HCT116 (cell line): ENCODE results near the gene GSDMA. TPM values are rescaled to one million over a fixed set of nuclear protein-coding genes. Genes with fewer than 3 reads are reported as not detected.

Source experiments
- ATAC-seq: fragments of 200-7000 bp; cut with Tn5 transposase; 2 replicates; pipeline ENCODE4 v1.9.1; 2020; ENCODE audit warnings: mild to moderate bottlenecking, moderate library complexity
- BruUV-seq: library from RNA; stranded (reverse); fragments of 400-500 nt; replicated peaks from 2 replicates; lab custom pipeline; 2021; lab: Mats Ljungman, UMichigan
- CTCF ChIA-PET: fragments of 300-600 bp; sonication (Branson Sonifier 250); formaldehyde crosslinking; loops from one replicate; lab custom pipeline; 2021; ENCODE audit warnings: antibody characterized with exemption; lab: Charles Lee
- POLR2A ChIA-PET: fragments of 300-600, 350-600 bp; sonication (Branson Sonifier 250); formaldehyde crosslinking; loops from one replicate; lab custom pipeline; 2021; ENCODE audit warnings: antibody characterized with exemption; lab: Charles Lee
- RAD21 ChIA-PET, 2 experiments: fragments of 300-600 bp; sonication (Branson Sonifier 250); formaldehyde crosslinking; loops; one replicate each; lab custom pipeline; 2023; ENCODE audit warnings: low total read pairs in 2 of 2; ENCODE audit not compliant: uncharacterized antibody in 2 of 2, unreplicated experiment in 2 of 2, low non-redundant PET in 1 of 2; lab: Charles Lee
- DNase-seq: peaks from one replicate; pipeline ENCODE4 v3.0.0-alpha.2; 2010; ENCODE audit warnings: low read depth, low spot score
- H2AFZ ChIP-seq: fragments of 200-600 bp; shearing (Covaris generic), sonication (generic); 2 replicates; pipeline ENCODE4 v1.6.1; 2017; ENCODE audit warnings: low read depth, mixed run types, mixed read lengths, antibody characterized with exemption, low read length; ENCODE audit not compliant: poor library complexity, severe bottlenecking
- H3K27ac ChIP-seq: 2 replicates; pipeline ENCODE4 v1.5.1; 2012; ENCODE audit warnings: low read depth, low read length
- H3K27me3 ChIP-seq: fragments of 200-600 bp; sonication (generic); 2 replicates; pipeline ENCODE4 v1.6.1; 2016; ENCODE audit warnings: mixed run types, low read length, mixed read lengths; ENCODE audit not compliant: insufficient read depth
- H3K36me3 ChIP-seq, 2 experiments: fragments of 200-500 bp in 1 of 2; fragments of 200-600 bp in 1 of 2; sonication (Bioruptor generic) in 1 of 2; sonication (generic) in 1 of 2; 2 replicates each; pipeline versions ENCODE4 v1.5.1 to v1.6.1; 2014 to 2016; ENCODE audit warnings: low read length in 2 of 2, inconsistent platforms in 1 of 2, mixed read lengths in 1 of 2, mixed run types in 1 of 2; ENCODE audit not compliant: insufficient read depth in 2 of 2, control insufficient read depth in 1 of 2
- H3K4me1 ChIP-seq, 2 experiments: fragments of 200-600 bp in 1 of 2; sonication (generic) in 1 of 2; 2 replicates each; pipeline versions ENCODE4 v1.5.1 to v1.6.1; 2012 to 2017; ENCODE audit warnings: low read length in 2 of 2, inconsistent platforms in 1 of 2, mild to moderate bottlenecking in 1 of 2, mixed read lengths in 1 of 2, mixed run types in 1 of 2, moderate library complexity in 1 of 2; ENCODE audit not compliant: insufficient read depth in 2 of 2, control insufficient read depth in 1 of 2
- H3K4me2 ChIP-seq: fragments of 200-600 bp; sonication (generic); 2 replicates; pipeline ENCODE4 v1.6.1; 2017; ENCODE audit warnings: mixed run types, low read length, mixed read lengths
- H3K4me3 ChIP-seq, 2 experiments: fragments of 200-600 bp in 1 of 2; sonication (generic) in 1 of 2; replicated peaks in 1 of 2; 2 replicates each; pipeline ENCODE4 v1.5.1; 2011 to 2016; ENCODE audit warnings: low read length in 2 of 2, control low read depth in 1 of 2, low read depth in 1 of 2, mild to moderate bottlenecking in 1 of 2, mixed read lengths in 1 of 2, mixed run types in 1 of 2
- H3K79me2 ChIP-seq: fragments of 200-600 bp; sonication (generic); 2 replicates; pipeline ENCODE4 v1.6.1; 2017; ENCODE audit warnings: mild to moderate bottlenecking, mixed run types, low read length, moderate library complexity, mixed read lengths; ENCODE audit not compliant: insufficient read depth
- H3K9ac ChIP-seq: fragments of 200-600 bp; sonication (generic); 2 replicates; pipeline ENCODE4 v1.6.1; 2016; ENCODE audit warnings: low read length, mixed read lengths
- H3K9me2 ChIP-seq: fragments of 200-600 bp; sonication (generic), shearing (Covaris generic); 2 replicates; pipeline ENCODE4 v1.6.1; 2017; ENCODE audit warnings: mixed run types, mild to moderate bottlenecking, moderate library complexity; ENCODE audit not compliant: insufficient read depth
- H3K9me3 ChIP-seq, 2 experiments: fragments of 200-500 bp in 1 of 2; fragments of 200-600 bp in 1 of 2; sonication (Bioruptor generic) in 1 of 2; sonication (generic) in 1 of 2; 2 replicates each; pipeline ENCODE4 v1.6.1; 2014 to 2017; ENCODE audit warnings: low read length in 2 of 2, mixed read lengths in 2 of 2, inconsistent platforms in 1 of 2, low read depth in 1 of 2, mild to moderate bottlenecking in 1 of 2, mixed run types in 1 of 2, moderate library complexity in 1 of 2; ENCODE audit not compliant: control insufficient read depth in 1 of 2, insufficient read depth in 1 of 2
- H4K20me1 ChIP-seq: fragments of 200-600 bp; sonication (generic), shearing (Covaris generic); 2 replicates; pipeline ENCODE4 v1.6.1; 2017; ENCODE audit warnings: mixed run types, mild to moderate bottlenecking, moderate library complexity; ENCODE audit not compliant: insufficient read depth
- CEBPB ChIP-seq: IDR thresholded peaks from 2 replicates; pipeline ENCODE4 v1.6.1; 2012; ENCODE audit warnings: low read depth
- EGR1 ChIP-seq: IDR thresholded peaks from 2 replicates; pipeline ENCODE4 v1.6.1; 2012; ENCODE audit warnings: low read depth
- ELF1 ChIP-seq: IDR thresholded peaks from 2 replicates; pipeline ENCODE4 v1.6.1; 2012; ENCODE audit warnings: low read depth, borderline replicate concordance
- EZH2phosphoT487 ChIP-seq: fragments of 200-600 bp; IDR thresholded peaks from 2 replicates; pipeline ENCODE4 v1.6.1; 2018; ENCODE audit warnings: antibody characterized with exemption, borderline replicate concordance
- FOSL1 ChIP-seq: IDR thresholded peaks from 2 replicates; pipeline ENCODE4 v1.6.1; 2012; ENCODE audit warnings: low read depth
- JUND ChIP-seq: IDR thresholded peaks from 2 replicates; pipeline ENCODE4 v1.6.1; 2012
- POLR2A ChIP-seq: IDR thresholded peaks from 2 replicates; pipeline ENCODE4 v1.7.0; 2011; ENCODE audit warnings: borderline replicate concordance; ENCODE audit not compliant: insufficient read depth, insufficient read length; ENCODE audit errors: extremely low read depth
- SP1 ChIP-seq: IDR thresholded peaks from 2 replicates; pipeline ENCODE4 v1.6.1; 2012; ENCODE audit warnings: low read depth
- SRF ChIP-seq: IDR thresholded peaks from 2 replicates; pipeline ENCODE4 v1.6.1; 2012; ENCODE audit warnings: low read depth
- TCF7L2 ChIP-seq: IDR thresholded peaks from 2 replicates; pipeline ENCODE4 v1.7.0; 2011; ENCODE audit warnings: borderline replicate concordance, inconsistent platforms; ENCODE audit not compliant: insufficient read depth, insufficient read length; ENCODE audit errors: extremely low read depth
- YY1 ChIP-seq: IDR thresholded peaks from 2 replicates; pipeline ENCODE4 v1.6.1; 2011; ENCODE audit warnings: low read length, low read depth, moderate library complexity, mild to moderate bottlenecking; ENCODE audit not compliant: insufficient replicate concordance; ENCODE audit errors: extremely low read depth
- ZFX ChIP-seq: fragments of 450-650 bp; IDR thresholded peaks from 2 replicates; pipeline ENCODE4 v1.6.1; 2017
- intact Hi-C: fragments of 100-400 bp; cut with micrococcal nuclease; formaldehyde crosslinking; loops from 2 replicates; pipeline ENCODE4 v1.10.0; 2022
- total RNA-seq: library from RNA; stranded (reverse); gene quantifications from one replicate; pipeline ENCODE4 v1.2.1, GENCODE V29; 2021; ENCODE audit not compliant: unreplicated experiment
- TF ChIP-seq, protein P1 (sequence below): IDR thresholded peaks from 2 replicates; pipeline ENCODE4 v1.6.1; 2012
- TF ChIP-seq, protein P2 (sequence below): IDR thresholded peaks from 2 replicates; pipeline ENCODE4 v1.6.1; 2012; ENCODE audit warnings: low read depth
- TF ChIP-seq, protein P3 (sequence below): IDR thresholded peaks from 2 replicates; pipeline ENCODE4 v1.6.1; 2011; ENCODE audit warnings: mild to moderate bottlenecking, low read length, moderate library complexity; ENCODE audit not compliant: insufficient replicate concordance; ENCODE audit errors: extremely low read depth

Gene GSDMA
- total RNA-seq, 1 experiment from 2014 or later = not detected

DNA sequence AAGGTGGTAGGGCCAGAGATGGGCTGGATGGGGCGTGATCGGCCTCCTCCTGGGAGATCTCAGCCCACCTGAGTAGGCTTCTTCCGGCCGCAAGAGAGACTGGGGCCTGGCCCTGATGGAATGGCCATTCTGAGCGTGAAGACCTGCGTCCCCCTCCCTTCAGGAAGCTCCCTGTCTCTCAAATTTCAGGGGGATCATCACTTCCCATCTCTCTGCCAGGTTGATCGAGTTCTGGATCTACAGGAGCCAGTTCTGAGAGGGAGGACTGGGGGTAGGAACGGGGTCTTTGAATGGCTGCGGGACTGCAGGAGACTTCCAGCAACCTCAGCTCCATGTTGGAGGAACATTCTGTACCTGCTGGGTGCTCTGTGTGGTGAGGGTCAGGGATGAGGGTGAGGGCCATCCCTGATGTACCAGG lies 9.3 kb upstream of the GSDMA start:
- peak overlapping the region; percentile 56 for H3K27ac ChIP-seq
- peaks cover 13 to 21% of the 10 kb centered on the region in 2 experiments for H3K4me1 ChIP-seq
- no peak for DNase-seq
- peak overlapping the region; percentile 86 for H2AFZ ChIP-seq
- ChIA-PET RAD21 (interaction anchor here (0.7 kb wide), 2 partner anchors 23 to 363 kb away, joined by 3 to 4 read pairs; no protein-coding TSS in a partner anchor), POLR2A (no interaction called here)
- intact Hi-C loops = loop anchor here (1.0 to 10.0 kb wide), 2 partner anchors 27 to 219 kb away; partner anchors contain the start of genes GRB7, MIEN1 and PSMD3
- H3K9me3 ChIP-seq = no peaks in the 10 kb centered on the region
- TF ChIP-seq YY1 (no peak), ZFX (peak; percentile 24; the same call in 1 of the 2 replicates)
- TF ChIP-seq, all 23 proteins: peak for 1
- Histone ChIP-seq H3K27me3 (no peaks in the 10 kb centered on the region), H3K9me2 (no peaks in the 10 kb centered on the region), H3K79me2 (no peaks in the 10 kb centered on the region), H3K36me3 (no peaks in the 10 kb centered on the region), H3K4me3 (peak overlapping the region; percentile 37 to 53), H3K4me2 (peak overlapping the region; percentile 77), H3K9ac (peak overlapping the region; percentile 32; the same call in 1 of the 2 replicates), H4K20me1 (no peaks in the 10 kb centered on the region)
- no peak for ATAC-seq
- TSS peak; percentile 70 for BruUV-seq
- CTCF ChIA-PET = no interaction called here

DNA sequence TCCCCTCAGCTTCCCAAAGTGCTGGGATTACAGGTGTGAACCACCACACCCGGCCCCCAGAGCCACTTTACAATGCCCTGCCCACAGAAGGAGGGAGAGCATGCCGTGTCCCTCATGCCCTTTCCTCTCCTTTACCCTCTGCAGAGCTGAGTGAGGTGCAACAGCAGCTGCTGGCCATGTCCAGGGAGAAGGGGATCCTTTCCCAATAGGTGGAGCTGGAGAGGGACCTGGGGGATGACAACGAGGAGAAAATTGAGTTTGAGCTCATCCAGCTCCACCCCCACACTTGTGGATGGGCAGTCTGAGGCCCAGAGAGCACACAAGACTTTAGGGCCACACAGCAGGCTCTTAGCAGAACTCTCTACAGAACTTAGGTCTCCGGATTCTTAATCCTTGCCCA lies 7.9 kb upstream of the GSDMA start:
- H3K9ac ChIP-seq = no peak overlapping the region
- peaks cover 15 to 27% of the 10 kb centered on the region in 2 experiments for H3K4me1 ChIP-seq
- no peak overlapping the region for H3K4me3 ChIP-seq
- ChIA-PET RAD21 (interaction anchor here in 1 of 2 experiments (0.5 kb wide), 1 partner anchor 22 kb away, joined by 4 read pairs; no protein-coding TSS in a partner anchor), CTCF (interaction anchor here (0.9 to 1.0 kb wide), 2 partner anchors 15 to 25 kb away, joined by 3 to 4 read pairs; partner anchors contain the start of gene PSMD3), POLR2A (interaction anchor here (0.6 to 1.0 kb wide), 2 partner anchors 146 to 352 kb away, joined by 3 read pairs; partner anchors contain the start of gene NR1D1)
- DNase-seq (no peak), ATAC-seq (no peak)
- no peaks in the 10 kb centered on the region for H3K27me3 ChIP-seq
- no peaks in the 10 kb centered on the region for H3K9me3 ChIP-seq
- intact Hi-C loops = loop anchor here (10.0 kb wide), 1 partner anchor 220 kb away; the partner anchor contains the start of genes GRB7 and MIEN1
- no peaks in the 10 kb centered on the region for H4K20me1 ChIP-seq
- no peak overlapping the region for H3K27ac ChIP-seq
- H3K9me2 ChIP-seq = no peaks in the 10 kb centered on the region
- no peaks in the 10 kb centered on the region for H3K36me3 ChIP-seq
- no TSS peak for BruUV-seq
- H2AFZ ChIP-seq = no peak overlapping the region
- no peak overlapping the region for H3K4me2 ChIP-seq
- no peaks in the 10 kb centered on the region for H3K79me2 ChIP-seq
- TF ChIP-seq POLR2A (no peak), CEBPB (no peak), SRF (no peak), EZH2phosphoT487 (no peak), EGR1 (no peak), ELF1 (no peak), FOSL1 (no peak), TCF7L2 (no peak), SP1 (no peak), JUND (no peak)
- TF ChIP-seq, protein P1, sequence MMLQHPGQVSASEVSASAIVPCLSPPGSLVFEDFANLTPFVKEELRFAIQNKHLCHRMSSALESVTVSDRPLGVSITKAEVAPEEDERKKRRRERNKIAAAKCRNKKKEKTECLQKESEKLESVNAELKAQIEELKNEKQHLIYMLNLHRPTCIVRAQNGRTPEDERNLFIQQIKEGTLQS = no peak
- TF ChIP-seq, protein P2, sequence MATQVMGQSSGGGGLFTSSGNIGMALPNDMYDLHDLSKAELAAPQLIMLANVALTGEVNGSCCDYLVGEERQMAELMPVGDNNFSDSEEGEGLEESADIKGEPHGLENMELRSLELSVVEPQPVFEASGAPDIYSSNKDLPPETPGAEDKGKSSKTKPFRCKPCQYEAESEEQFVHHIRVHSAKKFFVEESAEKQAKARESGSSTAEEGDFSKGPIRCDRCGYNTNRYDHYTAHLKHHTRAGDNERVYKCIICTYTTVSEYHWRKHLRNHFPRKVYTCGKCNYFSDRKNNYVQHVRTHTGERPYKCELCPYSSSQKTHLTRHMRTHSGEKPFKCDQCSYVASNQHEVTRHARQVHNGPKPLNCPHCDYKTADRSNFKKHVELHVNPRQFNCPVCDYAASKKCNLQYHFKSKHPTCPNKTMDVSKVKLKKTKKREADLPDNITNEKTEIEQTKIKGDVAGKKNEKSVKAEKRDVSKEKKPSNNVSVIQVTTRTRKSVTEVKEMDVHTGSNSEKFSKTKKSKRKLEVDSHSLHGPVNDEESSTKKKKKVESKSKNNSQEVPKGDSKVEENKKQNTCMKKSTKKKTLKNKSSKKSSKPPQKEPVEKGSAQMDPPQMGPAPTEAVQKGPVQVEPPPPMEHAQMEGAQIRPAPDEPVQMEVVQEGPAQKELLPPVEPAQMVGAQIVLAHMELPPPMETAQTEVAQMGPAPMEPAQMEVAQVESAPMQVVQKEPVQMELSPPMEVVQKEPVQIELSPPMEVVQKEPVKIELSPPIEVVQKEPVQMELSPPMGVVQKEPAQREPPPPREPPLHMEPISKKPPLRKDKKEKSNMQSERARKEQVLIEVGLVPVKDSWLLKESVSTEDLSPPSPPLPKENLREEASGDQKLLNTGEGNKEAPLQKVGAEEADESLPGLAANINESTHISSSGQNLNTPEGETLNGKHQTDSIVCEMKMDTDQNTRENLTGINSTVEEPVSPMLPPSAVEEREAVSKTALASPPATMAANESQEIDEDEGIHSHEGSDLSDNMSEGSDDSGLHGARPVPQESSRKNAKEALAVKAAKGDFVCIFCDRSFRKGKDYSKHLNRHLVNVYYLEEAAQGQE = no peak
- TF ChIP-seq, protein P3, sequence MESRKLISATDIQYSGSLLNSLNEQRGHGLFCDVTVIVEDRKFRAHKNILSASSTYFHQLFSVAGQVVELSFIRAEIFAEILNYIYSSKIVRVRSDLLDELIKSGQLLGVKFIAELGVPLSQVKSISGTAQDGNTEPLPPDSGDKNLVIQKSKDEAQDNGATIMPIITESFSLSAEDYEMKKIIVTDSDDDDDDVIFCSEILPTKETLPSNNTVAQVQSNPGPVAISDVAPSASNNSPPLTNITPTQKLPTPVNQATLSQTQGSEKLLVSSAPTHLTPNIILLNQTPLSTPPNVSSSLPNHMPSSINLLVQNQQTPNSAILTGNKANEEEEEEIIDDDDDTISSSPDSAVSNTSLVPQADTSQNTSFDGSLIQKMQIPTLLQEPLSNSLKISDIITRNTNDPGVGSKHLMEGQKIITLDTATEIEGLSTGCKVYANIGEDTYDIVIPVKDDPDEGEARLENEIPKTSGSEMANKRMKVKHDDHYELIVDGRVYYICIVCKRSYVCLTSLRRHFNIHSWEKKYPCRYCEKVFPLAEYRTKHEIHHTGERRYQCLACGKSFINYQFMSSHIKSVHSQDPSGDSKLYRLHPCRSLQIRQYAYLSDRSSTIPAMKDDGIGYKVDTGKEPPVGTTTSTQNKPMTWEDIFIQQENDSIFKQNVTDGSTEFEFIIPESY = no peak
